Keratinocyte (primary cell): ENCODE data around the gene C22orf31.

Source experiments
- EZH2 ChIP-seq: IDR thresholded peaks from one replicate; pipeline ENCODE4 v1.6.1; 2012; ENCODE audit warnings: inconsistent platforms, mild to moderate bottlenecking, low read length, moderate library complexity
- TF ChIP-seq, protein P1 (sequence below), 3 experiments: IDR thresholded peaks in 1 of 3; conservative IDR thresholded peaks in 1 of 3; optimal IDR thresholded peaks in 1 of 3; 2 replicates in 2 of 3; 3 replicates in 1 of 3; pipeline versions ENCODE3 to v1.5.1; 2011; ENCODE audit warnings: low read length in 3 of 3, mild to moderate bottlenecking in 3 of 3, moderate library complexity in 2 of 3, control low read depth in 1 of 3, inconsistent platforms in 1 of 3; ENCODE audit not compliant: insufficient read depth in 2 of 3; ENCODE audit errors: extremely low read depth in 1 of 3

DNA sequence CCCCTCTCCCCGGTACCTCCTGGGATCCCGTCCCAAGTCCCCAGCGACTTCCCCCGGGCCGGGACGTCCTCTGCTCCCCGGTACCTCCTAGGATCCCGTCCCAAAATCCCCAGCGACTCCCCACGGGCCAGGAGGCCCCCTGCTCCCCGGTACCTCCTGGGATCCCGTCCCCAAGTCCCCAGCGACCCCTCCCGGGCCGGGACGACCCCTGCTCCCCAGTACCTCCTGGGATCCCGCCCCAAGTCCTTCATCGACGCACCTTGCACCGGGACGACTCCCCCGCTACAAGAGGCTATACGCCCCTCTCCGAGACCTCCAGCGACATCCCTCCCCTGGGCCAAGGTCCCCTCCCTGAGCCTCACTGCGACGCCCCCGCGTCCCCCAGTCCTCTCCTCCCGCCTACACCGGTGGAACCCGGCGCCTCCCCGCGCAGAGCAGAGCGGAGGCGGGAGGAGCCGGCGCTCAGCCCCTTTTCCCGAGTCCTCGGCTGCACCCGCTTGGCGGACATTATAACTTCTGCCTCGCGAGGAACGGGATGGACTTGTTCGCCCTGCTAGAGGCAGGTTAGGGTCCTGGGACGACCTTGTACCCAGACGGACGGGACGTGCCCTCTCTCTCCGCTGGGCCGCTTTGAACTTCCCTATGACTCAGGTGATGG, 12.1 kb upstream of the C22orf31 start:
- TF ChIP-seq, protein P1, sequence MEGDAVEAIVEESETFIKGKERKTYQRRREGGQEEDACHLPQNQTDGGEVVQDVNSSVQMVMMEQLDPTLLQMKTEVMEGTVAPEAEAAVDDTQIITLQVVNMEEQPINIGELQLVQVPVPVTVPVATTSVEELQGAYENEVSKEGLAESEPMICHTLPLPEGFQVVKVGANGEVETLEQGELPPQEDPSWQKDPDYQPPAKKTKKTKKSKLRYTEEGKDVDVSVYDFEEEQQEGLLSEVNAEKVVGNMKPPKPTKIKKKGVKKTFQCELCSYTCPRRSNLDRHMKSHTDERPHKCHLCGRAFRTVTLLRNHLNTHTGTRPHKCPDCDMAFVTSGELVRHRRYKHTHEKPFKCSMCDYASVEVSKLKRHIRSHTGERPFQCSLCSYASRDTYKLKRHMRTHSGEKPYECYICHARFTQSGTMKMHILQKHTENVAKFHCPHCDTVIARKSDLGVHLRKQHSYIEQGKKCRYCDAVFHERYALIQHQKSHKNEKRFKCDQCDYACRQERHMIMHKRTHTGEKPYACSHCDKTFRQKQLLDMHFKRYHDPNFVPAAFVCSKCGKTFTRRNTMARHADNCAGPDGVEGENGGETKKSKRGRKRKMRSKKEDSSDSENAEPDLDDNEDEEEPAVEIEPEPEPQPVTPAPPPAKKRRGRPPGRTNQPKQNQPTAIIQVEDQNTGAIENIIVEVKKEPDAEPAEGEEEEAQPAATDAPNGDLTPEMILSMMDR (optimal IDR thresholded peaks at IDR 0.05 in 1 of 3, IDR thresholded peaks at IDR 0.05 in 1 of 3, conservative IDR thresholded peaks at IDR 0.05 in 1 of 3; ENCODE audit: extremely low read depth in 1 of 3, insufficient read depth in 2 of 3, low read length in 3 of 3) = no peak
- TF ChIP-seq EZH2 = no peak
